ELR (cell line): ENCODE results near the gene CENPB.

Experiments
- DNase-seq: peaks from one replicate; pipeline ENCODE4 v3.0.0-alpha.2; 2015; ENCODE audit warnings: low read depth

The CENPB gene

DNA sequence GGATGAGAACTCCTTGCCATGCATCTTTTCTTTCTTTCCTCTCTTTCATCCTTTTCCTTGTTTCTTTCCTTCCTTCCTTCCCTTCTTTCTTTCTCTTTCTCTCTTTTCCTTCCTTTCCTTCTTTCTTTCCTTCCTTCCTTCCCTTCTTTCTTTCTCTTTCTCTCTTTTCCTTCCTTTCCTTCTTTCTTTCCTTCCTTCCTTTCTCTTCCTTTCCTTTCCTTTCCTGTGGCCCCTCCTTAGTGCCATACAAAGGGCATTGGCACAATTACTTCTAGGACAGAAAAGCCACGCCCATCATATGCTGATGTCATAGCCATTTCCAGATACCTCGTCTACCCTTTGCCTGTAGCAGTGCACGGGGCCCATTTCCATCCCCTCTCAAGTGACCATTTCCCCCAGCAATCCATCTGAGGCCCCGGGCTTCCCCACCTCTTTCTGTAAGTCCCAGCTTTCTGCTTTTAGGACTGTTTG, 2.2 kb upstream of the CENPB start:
- DNase-seq, result peak; percentile 46

DNA sequence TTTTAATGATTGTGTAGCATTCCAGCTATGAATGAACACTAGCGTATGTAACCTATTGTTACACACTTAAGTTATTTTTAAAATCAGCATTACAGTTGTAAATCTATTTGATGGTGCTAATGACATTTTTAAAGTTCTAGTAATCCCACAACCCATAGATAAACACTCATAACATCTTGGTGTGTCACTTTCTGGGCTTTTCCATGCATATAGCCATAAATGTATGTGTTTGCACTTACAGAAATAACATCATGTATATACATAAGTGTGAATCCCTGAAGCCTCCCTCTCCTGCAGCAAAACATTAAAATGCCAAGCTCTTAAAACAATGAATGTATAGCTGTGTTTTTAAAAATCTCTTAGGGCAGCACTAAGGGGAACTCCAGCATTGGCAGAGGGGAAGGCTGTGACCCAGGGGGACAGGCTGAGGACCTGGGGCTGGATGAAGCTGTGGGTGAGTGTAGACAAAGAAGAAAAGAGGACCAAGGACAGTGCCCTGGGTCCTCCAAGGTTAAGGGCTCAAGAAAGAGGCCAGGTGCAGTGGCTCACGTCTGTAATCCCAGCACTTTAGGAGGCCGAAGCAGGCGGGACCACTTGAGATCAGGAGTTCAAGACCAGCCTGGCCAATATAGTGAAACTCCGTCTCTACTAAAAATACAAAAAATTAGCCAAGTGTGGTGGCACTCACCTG, 929 bp upstream of the CENPB start:
- DNase-seq, result peak; percentile 20

DNA sequence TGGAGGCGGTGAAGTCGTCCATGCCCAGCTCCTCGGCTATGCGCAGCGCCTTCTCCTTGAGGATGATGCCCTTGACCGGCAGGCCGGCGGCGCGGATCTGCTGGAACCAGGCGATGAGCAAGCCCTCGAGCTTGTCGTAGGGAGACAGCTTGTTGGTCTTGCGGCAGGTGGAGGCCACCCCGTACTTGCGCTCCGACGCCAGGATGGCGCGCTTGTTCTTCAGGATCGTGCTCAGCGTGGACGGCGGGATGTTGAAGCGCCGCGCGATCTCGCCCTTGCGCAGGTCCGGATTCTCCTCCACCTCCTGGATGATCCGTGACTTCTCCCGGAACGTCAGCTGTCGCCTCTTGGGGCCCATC, 435 bp downstream of the CENPB start:
- DNase-seq, result peak; percentile 72

DNA sequence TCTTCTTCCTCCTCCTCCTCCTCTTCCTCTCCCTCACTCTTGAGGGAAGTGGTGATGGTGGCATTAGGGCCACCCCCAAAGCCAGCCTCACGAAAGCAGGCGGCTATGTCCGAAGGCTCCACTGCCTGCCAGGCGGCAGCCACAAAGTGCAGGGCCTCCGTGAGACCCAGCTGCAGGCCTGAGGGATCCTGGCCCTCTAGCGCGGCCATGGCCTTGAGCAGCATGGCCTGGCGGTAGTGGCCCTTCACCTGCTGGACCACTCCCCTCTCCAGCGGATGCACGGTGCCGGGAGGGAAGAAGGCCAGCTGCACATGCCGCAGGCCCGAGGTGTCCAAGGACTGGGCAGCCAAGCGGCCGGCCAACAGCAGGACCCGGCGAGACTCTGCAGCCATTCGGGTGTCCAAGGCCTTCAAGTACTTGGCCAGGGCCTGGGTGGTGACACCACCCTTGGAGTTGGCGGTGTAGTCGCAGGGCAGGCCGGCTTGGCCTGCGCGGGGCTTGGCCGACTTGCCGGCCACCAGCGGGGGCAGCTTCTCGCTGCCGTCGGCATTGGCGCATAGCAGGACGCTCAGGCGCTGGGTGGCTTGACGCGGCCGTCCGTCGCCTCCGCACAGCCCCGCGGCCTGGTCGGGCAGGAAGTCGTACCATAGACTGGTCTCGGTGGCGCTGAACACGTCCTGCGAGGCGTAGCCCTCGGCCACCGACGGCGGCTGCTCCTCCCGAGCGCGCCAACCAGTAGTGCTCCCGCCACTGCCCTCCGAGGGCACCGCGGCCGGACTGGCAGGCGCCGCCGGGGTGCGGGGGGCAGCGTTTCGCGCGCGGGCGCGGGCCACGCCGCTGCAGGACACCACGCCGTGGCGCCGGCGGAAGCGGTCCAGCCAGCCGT, 1.1 kb downstream of the CENPB start:
- peak; percentile 50 for DNase-seq

DNA sequence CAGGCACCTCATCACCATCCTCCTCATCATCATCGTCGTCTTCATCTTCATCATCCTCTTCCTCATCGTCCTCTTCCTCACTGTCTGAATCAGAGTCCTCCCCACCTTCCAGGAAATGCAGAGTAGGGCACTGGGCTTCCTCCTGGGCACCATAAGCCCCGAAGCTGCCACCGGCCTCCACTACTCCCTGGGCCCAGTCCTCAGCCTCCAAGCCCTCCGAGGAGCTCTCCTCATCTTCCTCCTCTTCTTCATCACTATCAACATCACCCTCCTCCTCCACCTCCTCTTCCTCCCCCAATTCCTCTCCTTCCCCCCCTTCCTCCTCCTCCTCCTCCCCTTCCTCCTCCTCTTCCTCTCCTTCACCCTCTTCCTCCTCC, 1.7 kb downstream of the CENPB start:
- DNase-seq, result no peak

DNA sequence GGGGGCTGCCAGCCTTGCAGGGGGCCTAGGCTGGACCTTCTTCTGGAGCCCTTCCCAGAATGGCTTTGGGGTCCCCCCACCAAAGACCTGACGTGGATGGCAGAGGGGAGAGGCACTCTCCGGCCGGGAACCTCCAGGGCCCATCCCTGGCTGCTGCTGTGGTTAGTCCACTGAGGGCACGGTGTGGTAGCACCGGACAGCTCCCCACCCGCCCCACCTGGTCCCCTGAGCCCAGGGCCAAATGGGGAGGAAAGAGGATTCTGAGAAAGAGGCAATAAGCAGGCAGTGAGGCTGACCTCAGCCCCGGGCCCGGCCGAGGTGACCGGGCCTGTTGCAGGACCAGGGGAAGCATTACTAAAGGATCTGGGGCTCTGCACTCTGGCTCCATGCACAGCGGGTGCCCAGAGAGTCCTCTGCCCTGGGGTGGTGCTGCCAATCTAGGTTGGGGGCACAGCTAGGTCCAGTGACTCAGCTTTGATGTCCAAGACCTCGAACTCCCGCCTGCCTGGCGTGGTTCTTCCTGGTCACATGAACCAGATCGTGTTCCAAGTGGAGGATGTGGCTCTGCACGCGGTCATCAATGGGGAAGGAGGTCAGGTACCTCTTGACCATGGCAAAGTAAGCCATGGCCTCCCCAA, 2.2 kb downstream of the CENPB start:
- DNase-seq, result peak; percentile 42

DNA sequence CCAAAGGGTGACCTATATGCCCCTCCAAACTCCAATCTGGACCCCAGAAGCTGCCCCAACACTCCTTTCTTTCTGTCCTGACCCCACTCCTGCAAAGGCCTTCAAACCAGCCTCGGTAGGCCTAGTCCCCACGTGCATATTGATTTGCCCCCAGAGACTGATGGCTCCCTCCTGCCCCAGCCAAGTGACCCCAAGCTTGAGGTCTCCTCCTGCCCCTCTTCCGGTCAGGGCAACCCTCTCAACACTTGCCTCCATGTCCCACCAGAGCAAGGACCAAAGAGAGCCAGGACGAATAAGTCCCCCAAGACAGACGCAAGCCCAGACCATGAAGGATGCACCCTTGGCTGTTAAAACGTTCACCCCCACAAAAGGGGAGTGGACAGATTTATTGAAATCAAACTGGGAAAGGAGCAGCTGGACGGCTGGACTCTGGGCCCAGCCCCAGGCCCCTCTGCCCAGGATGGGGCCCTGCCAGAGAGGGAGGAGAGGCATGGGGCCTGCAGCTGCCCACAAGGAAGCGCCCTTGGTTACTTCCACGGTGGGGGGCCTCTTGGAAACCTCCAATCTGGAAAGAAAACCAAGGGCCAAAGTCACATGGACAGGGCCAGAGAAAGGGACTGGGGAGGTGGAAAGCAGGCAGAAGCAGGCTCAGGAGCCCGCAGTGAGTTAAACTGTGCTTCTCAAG, 2.9 kb downstream of the CENPB start:
- DNase-seq, result no peak

GRCh38 chr20:3783068-3783489, 3.5 kb downstream of the CENPB start:
- DNase-seq, result no peak

GRCh38 chr20:3782597-3782996, 3.9 kb downstream of the CENPB start:
- DNase-seq, result no peak

- peak; percentile 96 for DNase-seq
Observed at GRCh38 chr20:3781153-3781910, 5.2 kb downstream of the CENPB start, which contains the start of gene SPEF1. SPEF1 (minus strand) TSS chr20:3781448; CDS start chr20:3781287, 161 bp downstream.

DNA sequence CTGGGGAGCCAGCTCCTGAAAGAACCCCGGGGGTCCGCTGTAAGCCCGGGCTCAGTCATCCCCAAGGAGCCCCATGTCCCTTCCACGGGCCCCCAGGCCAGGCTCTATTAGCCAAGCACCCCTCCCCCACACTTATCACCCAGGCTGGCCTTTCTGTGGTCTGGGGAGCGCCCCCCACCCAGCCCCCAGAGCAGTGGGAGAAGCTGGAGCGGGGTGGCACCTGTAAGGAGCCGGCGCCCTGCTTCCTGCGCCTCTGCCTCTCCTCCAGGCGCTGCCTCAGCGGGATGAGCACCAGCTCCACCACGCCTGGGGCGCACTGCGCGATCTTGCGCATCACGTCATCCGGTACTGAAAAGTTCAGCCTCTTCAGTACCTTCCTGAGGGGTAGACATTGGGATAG, 7.6 kb downstream of the CENPB start:
- DNase-seq, result no peak

DNA sequence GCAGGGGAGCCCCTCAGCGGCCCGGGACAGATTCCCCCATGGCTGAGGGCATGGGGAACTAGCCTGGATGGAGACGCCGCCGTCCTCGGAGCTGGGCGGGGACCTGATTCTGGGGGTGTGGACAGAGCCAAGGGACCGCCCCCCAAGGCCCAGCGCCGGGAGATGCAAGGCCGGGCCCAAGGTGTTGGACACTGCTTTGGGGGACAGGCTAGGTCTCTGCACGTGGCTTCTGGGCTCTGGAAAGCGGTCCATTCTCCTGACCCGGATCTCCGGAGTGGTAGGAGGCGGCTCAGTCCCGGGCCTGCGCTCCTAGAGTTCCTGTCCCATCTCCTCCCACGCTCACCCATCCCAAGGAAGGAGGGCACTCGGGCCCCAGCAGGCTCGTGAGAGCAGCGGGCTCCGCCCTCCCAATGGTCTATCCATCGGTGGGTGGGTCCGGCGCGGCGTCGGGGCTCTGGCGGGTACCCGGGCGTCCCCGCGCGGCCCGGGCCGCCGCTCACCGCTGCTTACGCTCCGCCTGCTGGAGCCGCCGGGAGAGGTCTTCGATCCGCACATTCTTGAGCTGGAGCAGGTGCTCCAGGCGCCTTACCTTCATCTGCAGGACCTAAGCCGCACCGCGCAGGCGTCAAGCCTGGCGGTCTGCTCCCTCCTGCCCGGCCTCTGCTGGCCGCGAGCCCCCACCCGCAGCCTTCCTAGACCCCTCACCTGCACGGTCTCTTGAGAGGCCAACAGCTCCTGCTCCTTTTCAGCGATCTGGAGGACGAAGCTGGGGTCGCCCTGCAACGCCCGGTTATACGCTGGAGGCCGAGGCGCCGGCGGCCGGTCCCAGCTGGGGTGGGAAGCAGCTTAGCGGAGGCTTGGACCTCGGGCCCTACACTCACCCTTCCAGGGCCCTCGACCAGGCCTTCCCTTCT, 8.6 kb downstream of the CENPB start:
- peak; percentile 49 for DNase-seq

DNA sequence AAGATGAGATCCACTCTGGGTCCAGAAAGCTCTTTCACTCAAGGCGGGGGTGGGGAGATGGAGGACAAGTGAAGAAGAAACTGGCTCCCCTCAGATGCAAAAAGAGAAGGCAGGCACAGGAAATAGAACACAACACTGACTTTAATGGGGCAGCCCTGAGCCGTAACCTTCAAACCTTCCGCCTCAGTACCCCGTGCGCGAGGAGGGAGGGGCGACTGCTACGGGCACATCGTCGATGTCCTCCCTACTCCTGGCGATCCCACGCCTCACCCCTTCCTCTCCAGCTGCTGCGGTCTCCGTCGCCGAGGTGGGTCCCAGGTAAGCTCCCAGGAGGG, 9.2 kb downstream of the CENPB start:
- DNase-seq, result no peak

DNA sequence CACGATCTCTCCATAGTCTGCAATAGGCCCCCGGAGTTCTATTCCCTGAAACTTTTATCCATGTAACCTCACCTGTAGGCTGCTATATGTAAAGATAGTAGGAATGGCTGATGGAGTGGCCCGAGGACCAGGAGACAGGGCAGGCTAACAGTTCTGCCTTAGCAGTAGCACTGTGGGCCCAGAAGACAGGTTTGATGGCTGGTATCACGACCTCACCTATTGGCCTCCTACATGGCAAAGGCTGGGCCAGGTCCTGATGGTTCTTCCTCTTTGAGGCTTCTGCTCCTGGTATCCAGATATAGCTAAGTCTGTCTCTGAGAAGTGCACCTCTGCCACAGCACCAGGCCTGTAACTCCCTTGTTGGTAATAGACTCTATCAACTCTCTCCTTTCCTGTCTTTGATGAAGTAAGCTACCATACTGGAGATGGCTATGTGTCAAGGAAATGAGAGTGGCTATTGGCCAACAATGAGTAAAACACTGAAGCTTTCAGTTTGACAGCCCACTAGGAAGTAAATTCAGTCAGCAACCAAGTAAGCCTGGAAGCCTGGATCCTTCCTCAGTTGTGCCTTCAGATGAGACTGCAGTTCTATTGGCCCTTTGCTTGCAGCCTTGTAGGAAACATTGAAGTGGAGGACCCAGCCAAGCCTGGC, 11.0 kb downstream of the CENPB start:
- DNase-seq, result no peak

DNA sequence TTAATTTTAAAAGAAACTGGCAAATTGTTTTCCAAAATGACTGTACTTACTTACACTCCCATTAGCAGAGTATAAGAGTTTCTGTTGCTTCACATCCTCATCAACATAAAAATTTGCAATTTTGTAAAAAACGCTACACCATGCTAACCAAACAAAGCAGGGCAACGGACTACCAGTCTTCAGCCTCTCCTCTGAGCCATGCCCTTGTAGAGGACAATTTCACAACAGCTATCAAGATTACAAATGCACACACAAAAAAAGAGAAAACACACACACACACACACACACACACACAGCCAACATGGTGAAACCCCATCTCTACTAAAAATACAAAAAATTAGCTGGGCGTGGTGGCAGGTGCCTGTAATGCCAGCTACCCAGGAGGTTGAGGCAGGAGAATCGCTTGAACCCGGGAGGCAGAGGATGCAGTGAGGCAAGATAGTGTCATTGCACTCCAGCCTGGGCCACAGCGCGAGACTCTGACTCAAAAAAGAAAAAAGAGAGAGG, 14.9 kb downstream of the CENPB start:
- DNase-seq, result no peak

- peak; percentile 81 for DNase-seq
Observed at GRCh38 chr20:3768342-3769130, 18.0 kb downstream of the CENPB start.

- DNase-seq, result peak; percentile 97
Observed at GRCh38 chr20:3767427-3768341, 18.9 kb downstream of the CENPB start, which contains the start of gene ADISSP. ADISSP (minus strand) TSS chr20:3767753; CDS start chr20:3760100, 7,653 bp downstream.

GRCh38 chr20:3767110-3767426, 19.5 kb downstream of the CENPB start:
- peak; percentile 42 for DNase-seq
